ENCODE results near the gene TMEM129. TPM values are rescaled to one million over a fixed set of nuclear protein-coding genes. Genes with fewer than 3 reads are reported as not detected.

The TMEM129 gene
- total RNA-seq, 1 donor from 2014 or later, result 24.1 TPM

- intact Hi-C loops (cut with DNase I), result no loop called here
- ATAC-seq (no peak), DNase-seq (ENCODE audit: low spot score) (no peak)
These were observed 38.2 kb upstream of the TMEM129 start for GRCh38 chr4:1759170-1759817.

GRCh38 chr4:1758306-1759121, 37.4 kb upstream of the TMEM129 start:
- intact Hi-C loops (cut with DNase I), result no loop called here
- no peak for ATAC-seq
- no peak for DNase-seq (ENCODE audit: low spot score)

- intact Hi-C loops (cut with DNase I), result no loop called here
- ATAC-seq (no peak), DNase-seq (ENCODE audit: low spot score) (no peak)
These were observed 36.7 kb upstream of the TMEM129 start for GRCh38 chr4:1757836-1758235.

GRCh38 chr4:1756893-1757779, 36.0 kb upstream of the TMEM129 start:
- DNase-seq (ENCODE audit: low spot score), result no peak

GRCh38 chr4:1756079-1756478, 35.0 kb upstream of the TMEM129 start:
- no peak for ATAC-seq
- no peak for DNase-seq (ENCODE audit: low spot score)
- intact Hi-C loops (cut with DNase I), result no loop called here

More at GRCh38 chr4:1756893-1757779, 36.0 kb upstream of the TMEM129 start:
- no peak for ATAC-seq
- intact Hi-C loops (cut with DNase I), result no loop called here

- DNase-seq (ENCODE audit: low spot score), result no peak
- ATAC-seq, result no peak
- intact Hi-C loops (cut with DNase I), result no loop called here
These were observed 34.2 kb upstream of the TMEM129 start for GRCh38 chr4:1755297-1755696.

GRCh38 chr4:1754336-1754735, 33.2 kb upstream of the TMEM129 start:
- intact Hi-C loops (cut with DNase I), result loop anchor here (5.0 kb wide), 1 partner anchor 53 kb away; no protein-coding TSS in a partner anchor
- no peak for ATAC-seq

GRCh38 chr4:1753697-1754311, 32.7 kb upstream of the TMEM129 start:
- intact Hi-C loops (cut with DNase I), result loop anchor here (5.0 kb wide), 1 partner anchor 53 kb away; no protein-coding TSS in a partner anchor
- no peak for DNase-seq (ENCODE audit: low spot score)
- no peak for ATAC-seq

More at GRCh38 chr4:1754336-1754735, 33.2 kb upstream of the TMEM129 start:
- no peak for DNase-seq (ENCODE audit: low spot score)

GRCh38 chr4:1753294-1753696, 32.2 kb upstream of the TMEM129 start:
- DNase-seq (ENCODE audit: low spot score), result no peak
- intact Hi-C loops (cut with DNase I), result loop anchor here (5.0 kb wide), 1 partner anchor 54 kb away; no protein-coding TSS in a partner anchor
- no peak for ATAC-seq

- ATAC-seq, result peak; percentile 14
- intact Hi-C loops (cut with DNase I), result loop anchor here (5.0 kb wide), 1 partner anchor 55 kb away; no protein-coding TSS in a partner anchor
- DNase-seq (ENCODE audit: low spot score), result no peak
These were observed 31.3 kb upstream of the TMEM129 start for GRCh38 chr4:1752284-1753041.

GRCh38 chr4:1751919-1752283, 30.8 kb upstream of the TMEM129 start:
- intact Hi-C loops (cut with DNase I), result loop anchor here (5.0 kb wide), 1 partner anchor 55 kb away; no protein-coding TSS in a partner anchor
- peak; percentile 7 for ATAC-seq
- DNase-seq (ENCODE audit: low spot score), result no peak

- ATAC-seq (no peak), DNase-seq (ENCODE audit: low spot score) (no peak)
- intact Hi-C loops (cut with DNase I), result loop anchor here (5.0 kb wide), 1 partner anchor 56 kb away; no protein-coding TSS in a partner anchor
These were observed 30.2 kb upstream of the TMEM129 start for GRCh38 chr4:1751155-1751918.

GRCh38 chr4:1750381-1751154, 29.4 kb upstream of the TMEM129 start:
- no peak for ATAC-seq
- intact Hi-C loops (cut with DNase I), result loop anchor here (5.0 kb wide), 1 partner anchor 57 kb away; no protein-coding TSS in a partner anchor
- DNase-seq (ENCODE audit: low spot score), result no peak

GRCh38 chr4:1749826-1750225, 28.7 kb upstream of the TMEM129 start:
- DNase-seq (ENCODE audit: low spot score) (no peak), ATAC-seq (no peak)
- intact Hi-C loops (cut with DNase I), result loop anchor here (5.0 kb wide), 2 partner anchors 57 to 152 kb away; no protein-coding TSS in a partner anchor

- DNase-seq (ENCODE audit: low spot score) (no peak), ATAC-seq (no peak)
- intact Hi-C loops (cut with DNase I), result loop anchor here (5.0 kb wide), 1 partner anchor 153 kb away; no protein-coding TSS in a partner anchor
These were observed 28.2 kb upstream of the TMEM129 start for GRCh38 chr4:1749370-1749769.

- DNase-seq (ENCODE audit: low spot score), result peak; percentile 83
- intact Hi-C loops (cut with DNase I), result loop anchor here (5.0 kb wide), 1 partner anchor 154 kb away; no protein-coding TSS in a partner anchor
These were observed 27.4 kb upstream of the TMEM129 start for GRCh38 chr4:1748465-1748995.

More at GRCh38 chr4:1748465-1748995, 27.4 kb upstream of the TMEM129 start:
- peak; percentile 38 for ATAC-seq
